HL-60 (cell line): ENCODE data around the gene HIF3A.
A peak's percentile ranks its signal among the peaks of the same experiment; 100 is the strongest.
"Not testable (repeated sequence)": the region's sequence is repeated elsewhere in the genome, so short reads cannot be mapped to it uniquely, and the experiment has no call there.

ENCODE experiments used
- DNase-seq, 2 experiments: peaks; one replicate each; pipeline ENCODE4 v3.0.0-alpha.2; 2010 to 2020; ENCODE audit warnings: low read depth in 1 of 2, low spot score in 1 of 2
- H3K27ac ChIP-seq: fragments of 250-450 bp; sonication (Bioruptor Pico); replicated peaks from 2 replicates; pipeline ENCODE4 v1.5.1; 2020; ENCODE audit warnings: mild to moderate bottlenecking, moderate library complexity
- H3K27me3 ChIP-seq: fragments of 250-450 bp; sonication (Bioruptor Pico); 2 replicates; pipeline ENCODE4 v1.5.1; 2021; ENCODE audit warnings: mild to moderate bottlenecking, moderate library complexity; ENCODE audit not compliant: insufficient read depth, poor library complexity, severe bottlenecking
- H3K4me3 ChIP-seq: replicated peaks from 2 replicates; pipeline ENCODE4 v1.5.1; 2011; ENCODE audit warnings: mild to moderate bottlenecking, control low read depth, low read length; ENCODE audit not compliant: insufficient read depth
- CTCF ChIP-seq: IDR thresholded peaks from one replicate; pipeline ENCODE4 v1.5.1; 2011; ENCODE audit warnings: low read length, control low read depth, inconsistent platforms; ENCODE audit not compliant: insufficient read depth
- GABPA ChIP-seq: IDR thresholded peaks from 2 replicates; pipeline ENCODE4 v1.6.1; 2012; ENCODE audit warnings: low read depth
- POLR2AphosphoS5 ChIP-seq: IDR thresholded peaks from 2 replicates; pipeline ENCODE4 v1.6.1; 2012; ENCODE audit warnings: low read depth
- REST ChIP-seq: IDR thresholded peaks from 2 replicates; pipeline ENCODE4 v1.6.1; 2012; ENCODE audit warnings: low read depth; ENCODE audit not compliant: insufficient replicate concordance
- SPI1 ChIP-seq: IDR thresholded peaks from 2 replicates; pipeline ENCODE4 v1.6.1; 2012; ENCODE audit warnings: low read depth, mild to moderate bottlenecking, borderline replicate concordance

HIF3A gene

DNA sequence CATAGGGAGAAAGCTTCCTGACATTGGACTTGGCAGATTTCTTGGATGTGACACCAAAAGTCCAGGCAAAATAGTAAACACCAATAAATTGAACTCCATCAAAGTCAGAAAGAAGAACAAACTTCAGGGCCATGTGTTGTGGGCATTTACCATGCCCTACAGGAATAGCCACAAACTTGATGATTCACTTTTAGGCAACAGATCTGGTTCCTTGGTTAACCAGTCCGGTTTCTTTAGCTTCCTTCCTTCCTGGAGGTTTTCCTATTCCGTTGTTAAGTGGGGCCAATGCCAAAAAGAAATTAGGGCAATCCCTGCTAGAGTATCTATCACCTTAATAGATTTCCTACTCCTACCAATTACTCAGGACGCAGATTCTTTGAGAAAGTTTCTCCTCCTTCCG is 42.1 kb upstream of the HIF3A start:
- Histone ChIP-seq H3K27ac (no peak overlapping the region), H3K27me3 (no peaks in the 10 kb centered on the region), H3K4me3 (no peak overlapping the region)
- TF ChIP-seq SPI1 = no peak
- TF ChIP-seq POLR2AphosphoS5 = no peak
- no peak for TF ChIP-seq CTCF
- no peak for TF ChIP-seq REST
- no peak for TF ChIP-seq GABPA
- peak in 1 of 2 experiments; percentile 34 for DNase-seq

DNA sequence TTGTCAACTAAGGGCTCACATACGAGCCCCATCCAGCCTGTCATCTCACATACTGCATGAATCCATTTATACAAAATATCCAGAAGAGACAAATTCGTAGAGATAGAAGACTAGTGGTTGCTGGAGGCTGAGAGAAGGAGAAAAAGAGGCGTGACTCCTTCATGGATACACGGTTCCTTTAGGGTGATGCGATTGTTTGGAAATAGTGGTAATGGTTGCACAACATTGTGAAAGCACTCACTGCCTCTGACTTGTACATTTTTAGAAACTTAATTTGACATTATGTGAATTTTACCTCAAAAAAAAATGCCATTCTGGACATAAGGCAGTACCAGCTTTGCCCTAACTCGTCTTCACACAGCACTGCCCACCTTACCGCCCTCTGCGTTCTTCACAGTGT is 40.0 kb upstream of the HIF3A start:
- no peak for TF ChIP-seq REST
- TF ChIP-seq SPI1 = no peak
- no peak for TF ChIP-seq POLR2AphosphoS5
- TF ChIP-seq GABPA = no peak
- no peak for TF ChIP-seq CTCF
- DNase-seq = peak; percentile 43 to 74
- no peaks in the 10 kb centered on the region for H3K27me3 ChIP-seq
- H3K4me3 ChIP-seq = no peak overlapping the region
- no peak overlapping the region for H3K27ac ChIP-seq

- not testable (repeated sequence) for H3K27me3 ChIP-seq, H3K27ac ChIP-seq, H3K4me3 ChIP-seq, DNase-seq
Observed at GRCh38 chr19:46261501-46261900, 35.3 kb upstream of the HIF3A start.

DNA sequence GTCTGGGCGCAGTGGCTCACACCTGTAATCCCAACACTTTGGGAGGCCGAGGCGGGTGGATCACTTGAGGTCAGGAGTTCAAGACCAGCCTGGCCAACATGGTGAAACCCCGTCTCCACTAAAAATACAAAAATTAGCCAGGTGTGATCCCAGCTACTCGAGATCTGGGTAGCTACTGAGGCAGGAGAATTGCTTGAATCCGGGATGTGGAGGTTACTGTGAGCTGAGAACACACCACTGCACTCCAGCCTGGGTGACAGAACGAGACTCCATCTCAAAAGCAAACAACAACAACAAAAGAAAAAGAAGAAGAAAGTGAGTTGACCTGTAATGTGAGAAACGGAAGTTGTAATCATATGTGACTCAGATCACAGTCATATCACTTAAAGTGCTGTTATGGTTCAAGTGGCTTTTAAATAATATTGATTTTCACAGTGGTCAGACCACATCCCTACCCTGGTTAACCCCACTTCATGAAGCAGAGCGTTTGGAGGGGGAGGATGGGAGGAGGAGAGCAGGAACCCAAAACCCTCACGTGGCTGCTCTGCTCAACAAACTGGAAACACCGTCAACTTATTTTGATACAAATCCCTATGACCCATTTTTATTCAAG is 34.1 kb upstream of the HIF3A start:
- peak; percentile 44 to 46 for DNase-seq

DNA sequence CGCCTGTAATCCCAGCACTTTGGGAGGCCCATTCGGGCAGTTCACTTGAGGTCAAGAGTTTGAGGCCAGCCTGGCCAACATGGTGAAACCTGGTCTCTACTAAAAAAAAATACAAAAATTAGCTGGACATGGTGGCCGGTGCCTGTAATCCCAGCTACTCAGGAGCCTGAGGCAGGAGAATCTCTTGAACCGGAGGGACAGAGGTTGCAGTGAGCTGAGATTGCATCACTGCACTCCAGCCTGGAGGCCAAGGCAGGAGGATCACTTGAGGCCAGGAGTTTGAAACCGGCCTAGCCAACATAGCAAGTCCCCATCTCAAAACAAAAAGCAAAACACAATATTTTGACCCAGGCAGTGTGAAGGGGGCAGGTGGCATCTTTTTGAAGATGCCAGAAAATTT is 32.0 kb upstream of the HIF3A start:
- DNase-seq, H3K27ac ChIP-seq, H3K27me3 ChIP-seq, H3K4me3 ChIP-seq: not testable (repeated sequence)

More for the DNA sequence above, 34.1 kb upstream of the HIF3A start:
- not testable (repeated sequence) for H3K4me3 ChIP-seq, H3K27ac ChIP-seq, H3K27me3 ChIP-seq
- peak; percentile 68; the same call in 1 of the 2 replicates for TF ChIP-seq POLR2AphosphoS5
